ENCODE data around the gene NCAPG2. TPM values are rescaled to one million over a fixed set of nuclear protein-coding genes. Genes with fewer than 3 reads are reported as not detected.

NCAPG2 gene, protein sequence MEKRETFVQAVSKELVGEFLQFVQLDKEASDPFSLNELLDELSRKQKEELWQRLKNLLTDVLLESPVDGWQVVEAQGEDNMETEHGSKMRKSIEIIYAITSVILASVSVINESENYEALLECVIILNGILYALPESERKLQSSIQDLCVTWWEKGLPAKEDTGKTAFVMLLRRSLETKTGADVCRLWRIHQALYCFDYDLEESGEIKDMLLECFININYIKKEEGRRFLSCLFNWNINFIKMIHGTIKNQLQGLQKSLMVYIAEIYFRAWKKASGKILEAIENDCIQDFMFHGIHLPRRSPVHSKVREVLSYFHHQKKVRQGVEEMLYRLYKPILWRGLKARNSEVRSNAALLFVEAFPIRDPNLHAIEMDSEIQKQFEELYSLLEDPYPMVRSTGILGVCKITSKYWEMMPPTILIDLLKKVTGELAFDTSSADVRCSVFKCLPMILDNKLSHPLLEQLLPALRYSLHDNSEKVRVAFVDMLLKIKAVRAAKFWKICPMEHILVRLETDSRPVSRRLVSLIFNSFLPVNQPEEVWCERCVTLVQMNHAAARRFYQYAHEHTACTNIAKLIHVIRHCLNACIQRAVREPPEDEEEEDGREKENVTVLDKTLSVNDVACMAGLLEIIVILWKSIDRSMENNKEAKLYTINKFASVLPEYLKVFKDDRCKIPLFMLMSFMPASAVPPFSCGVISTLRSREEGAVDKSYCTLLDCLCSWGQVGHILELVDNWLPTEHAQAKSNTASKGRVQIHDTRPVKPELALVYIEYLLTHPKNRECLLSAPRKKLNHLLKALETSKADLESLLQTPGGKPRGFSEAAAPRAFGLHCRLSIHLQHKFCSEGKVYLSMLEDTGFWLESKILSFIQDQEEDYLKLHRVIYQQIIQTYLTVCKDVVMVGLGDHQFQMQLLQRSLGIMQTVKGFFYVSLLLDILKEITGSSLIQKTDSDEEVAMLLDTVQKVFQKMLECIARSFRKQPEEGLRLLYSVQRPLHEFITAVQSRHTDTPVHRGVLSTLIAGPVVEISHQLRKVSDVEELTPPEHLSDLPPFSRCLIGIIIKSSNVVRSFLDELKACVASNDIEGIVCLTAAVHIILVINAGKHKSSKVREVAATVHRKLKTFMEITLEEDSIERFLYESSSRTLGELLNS
- 9.9 and 10.2 TPM in 2 replicates for total RNA-seq (ENCODE audit: low replicate concordance)

DNA sequence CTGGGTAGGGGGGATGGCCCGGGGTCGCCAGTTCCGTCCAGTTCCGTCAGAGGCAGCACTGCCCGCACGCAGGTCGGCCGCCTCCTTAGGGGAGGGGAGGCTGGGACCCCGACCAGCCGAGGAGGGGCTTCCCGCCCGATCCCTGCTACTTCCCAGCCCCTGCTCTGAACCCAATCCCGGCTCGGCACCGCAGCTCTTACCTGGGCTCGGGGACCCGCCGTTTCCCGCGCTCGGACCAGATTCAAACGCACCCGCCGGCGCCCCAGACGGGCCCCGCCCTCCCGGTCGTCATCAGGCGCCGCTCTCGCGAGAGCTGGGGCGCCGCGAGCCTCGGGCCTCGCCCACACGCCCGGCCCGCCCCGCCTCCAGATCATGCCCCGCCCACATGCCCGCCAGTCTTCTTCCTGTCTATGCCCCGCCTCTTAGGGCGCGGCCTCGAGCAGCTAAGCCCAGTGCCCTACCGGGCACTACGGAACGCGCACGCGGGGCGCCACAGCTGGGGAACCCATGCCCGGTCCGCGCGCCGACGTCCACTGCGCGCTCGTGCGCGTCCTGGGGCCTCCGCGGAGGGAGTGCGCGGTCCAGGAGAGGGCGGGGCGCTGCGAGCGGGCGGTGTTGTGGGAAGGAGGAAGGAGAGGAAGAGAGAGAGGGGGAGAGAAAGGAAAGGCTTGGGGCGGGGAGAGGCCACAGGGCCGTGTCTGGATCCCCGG lies at the start of gene NCAPG2:
Gene NCAPG2, minus strand, starts transcription at position 281 of the 710 bp plus-strand sequence. CDS start 2,905 bp downstream, outside the sequence.

DNA sequence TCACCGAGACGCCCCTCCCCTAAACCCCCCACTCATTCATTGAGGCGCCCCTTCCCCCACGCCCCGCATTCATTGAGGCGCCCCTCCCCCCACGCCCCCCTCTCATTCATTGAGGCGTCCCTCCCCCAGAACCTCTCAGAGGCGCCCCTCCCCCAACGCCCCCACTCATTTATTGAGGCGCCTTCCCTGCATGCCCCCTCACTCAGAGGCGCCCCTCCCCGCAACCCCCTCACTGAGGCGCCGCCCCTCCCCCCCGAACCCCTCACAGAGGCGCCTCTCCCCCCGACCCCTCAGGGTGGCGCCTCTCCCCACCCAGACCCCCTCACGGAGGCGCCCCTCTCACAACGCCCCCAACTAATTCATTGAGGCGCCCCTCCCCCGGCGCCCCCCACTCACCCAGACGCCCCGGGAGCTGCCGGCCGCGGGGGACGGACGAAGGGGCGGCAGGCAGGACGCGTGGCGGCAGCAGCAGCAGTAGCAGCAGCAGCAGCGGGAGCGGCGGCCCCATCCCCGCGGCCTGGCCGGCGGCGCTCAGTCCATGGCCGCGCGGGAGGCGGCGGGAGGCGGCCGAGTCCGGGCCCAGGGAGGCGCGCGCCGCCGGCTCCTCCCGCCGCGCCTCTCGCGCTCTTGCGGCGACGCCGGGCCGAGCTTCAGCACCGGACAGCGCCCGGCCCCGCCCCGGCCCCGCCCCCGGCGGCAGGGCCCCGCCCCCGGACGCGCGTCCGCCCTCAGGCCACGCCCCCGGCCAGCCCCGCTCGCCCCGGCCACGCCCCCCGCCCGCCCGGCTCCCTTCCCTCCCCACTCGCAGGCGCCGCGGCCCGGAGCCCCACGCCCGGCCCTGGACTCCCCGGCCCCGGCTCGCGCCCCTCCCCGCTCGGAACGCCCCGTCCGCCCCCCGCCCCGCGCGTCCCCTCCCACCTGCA lies 117.2 kb downstream of the NCAPG2 start, which contains the start of gene PTPRN2:
Gene PTPRN2, minus strand, starts transcription at position 662 of the 923 bp plus-strand sequence.

Other genes with a start within 250 kb of the NCAPG2 start
- 0.15 and 3.0 TPM in 2 replicates for gene PTPRN2, start 117.0 kb downstream of the NCAPG2 start, total RNA-seq (ENCODE audit: low replicate concordance)
- gene ESYT2, start 124.7 kb upstream of the NCAPG2 start, total RNA-seq (ENCODE audit: low replicate concordance) = 51.4 and 53.2 TPM in 2 replicates
- 6.5 and 11.9 TPM in 2 replicates for gene DYNC2I1, start 151.8 kb upstream of the NCAPG2 start, total RNA-seq (ENCODE audit: low replicate concordance)

Measured in smooth muscle cell of the coronary artery (primary cell).